H1 (cell line): ENCODE data around the gene SLC25A21. TPM values are rescaled to one million over a fixed set of nuclear protein-coding genes. Genes with fewer than 3 reads are reported as not detected.
A peak's percentile ranks its signal among the peaks of the same experiment; 100 is the strongest.

Source experiments
- CHD7 ChIP-seq: fragments of 300-600 bp; sonication (generic); IDR thresholded peaks from 2 replicates; pipeline ENCODE4 v1.7.1; 2012; ENCODE audit warnings: low read length, moderate library complexity, mild to moderate bottlenecking, inconsistent platforms; ENCODE audit not compliant: insufficient replicate concordance
- GABPA ChIP-seq: IDR thresholded peaks from 2 replicates; pipeline ENCODE4 v1.6.1; 2011; ENCODE audit warnings: mild to moderate bottlenecking, low read length, moderate library complexity, borderline replicate concordance; ENCODE audit not compliant: insufficient read depth
- MAFK ChIP-seq: IDR thresholded peaks from 2 replicates; pipeline ENCODE4 v1.6.1; 2012; ENCODE audit warnings: low read depth, mild to moderate bottlenecking, improper control_type of control experiment, low read length
- RAD21 ChIP-seq, 2 experiments: IDR thresholded peaks in 1 of 2; conservative IDR thresholded peaks in 1 of 2; 2 replicates each; pipeline ENCODE4 v1.6.1; 2011; ENCODE audit warnings: low read depth in 2 of 2, low read length in 2 of 2, improper control_type of control experiment in 1 of 2, inconsistent platforms in 1 of 2, mild to moderate bottlenecking in 1 of 2, moderate library complexity in 1 of 2
- RNF2 ChIP-seq: fragments of 200-900, 300-1000 bp; sonication (generic); IDR thresholded peaks from 2 replicates; pipeline ENCODE4 v1.7.1; 2016; ENCODE audit warnings: borderline replicate concordance, low read depth, mild to moderate bottlenecking, antibody characterized with exemption, low read length; ENCODE audit not compliant: poor library complexity, severe bottlenecking; ENCODE audit errors: missing control alignments
- TBP ChIP-seq: IDR thresholded peaks from 2 replicates; pipeline ENCODE4 v1.6.1; 2011; ENCODE audit warnings: low read depth, low read length, improper control_type of control experiment
- polyA plus RNA-seq, 7 experiments: library from polyadenylated mRNA; depleted of rRNA in 3 of 7; stranded (reverse) in 5 of 7; unstranded in 2 of 7; fragments of >200 nt in 5 of 7; fragments of 200-250 nt in 2 of 7; gene quantifications; 1 replicate in 5 of 7; 2 replicates in 1 of 7; 4 replicates in 1 of 7; pipeline versions ENCODE4 v1.2.1 to v1.2.3, GENCODE V29; 2011 to 2013; ENCODE audit warnings: missing spikeins in 2 of 7, mixed read lengths in 2 of 7
- total RNA-seq: library from RNA; stranded (reverse); fragmentation: NEBNext Ultra II Directional; extraction: Animal tissue kit (Norgen Biotek cat#: 25700); gene quantifications from 2 replicates; pipeline ENCODE4 v1.2.1, GENCODE V29; 2021

SLC25A21 gene
- total and polyA plus RNA-seq, 2 of the 8 experiments (the other 6 are each of a cell fraction or from before 2014, with no cell fraction given), result 6.9 to 15.7 TPM

- TF ChIP-seq CHD7, result no peak
- no peak for TF ChIP-seq GABPA
- TF ChIP-seq MAFK, result no peak
- no peak for TF ChIP-seq TBP
- TF ChIP-seq RAD21 (IDR thresholded peaks at IDR 0.05 in 1 of 2, conservative IDR thresholded peaks at IDR 0.05 in 1 of 2; ENCODE audit: low read depth in 2 of 2, low read length in 2 of 2), result peak; percentile 59 to 65
- TF ChIP-seq RNF2, result no peak
Measured at GRCh38 chr14:37116933-37117849, 55.2 kb downstream of the SLC25A21 start (continued).
